ENCODE results near the gene NTRK3. TPM values are rescaled to one million over a fixed set of nuclear protein-coding genes. Genes with fewer than 3 reads are reported as not detected.
A peak's percentile ranks its signal among the peaks of the same experiment; 100 is the strongest.

NTRK3 gene
- total and polyA plus RNA-seq, 3 donors from 2014 or later, result 10.7 to 40.6 (median 24.6) TPM

DNA sequence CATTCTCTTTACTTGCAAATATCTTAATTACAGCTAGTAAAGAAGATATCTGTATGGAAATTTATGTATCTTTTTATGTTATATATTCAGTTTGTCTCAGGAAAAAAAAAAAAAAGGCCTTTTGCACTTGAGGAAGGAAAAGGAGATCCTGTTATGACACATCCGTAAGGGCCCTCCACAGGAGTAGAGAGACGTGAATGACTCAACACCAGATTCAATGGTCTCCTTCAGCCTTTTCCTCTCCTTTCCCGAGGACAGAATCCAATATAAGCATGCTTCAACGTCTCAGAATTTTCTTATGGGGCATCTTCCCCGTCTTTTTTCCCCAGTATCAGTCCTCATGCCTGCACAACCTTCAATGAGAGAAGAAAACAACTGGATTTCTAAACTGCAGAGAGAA lies 340.3 kb downstream of the NTRK3 start:
- 76 to 78% methylated on average over 5 of the region's 5 CpGs for WGBS, 2 donors
- TF ChIP-seq POLR2A (IDR thresholded peaks at IDR 0.05), result no peak
- TF ChIP-seq, protein P1, sequence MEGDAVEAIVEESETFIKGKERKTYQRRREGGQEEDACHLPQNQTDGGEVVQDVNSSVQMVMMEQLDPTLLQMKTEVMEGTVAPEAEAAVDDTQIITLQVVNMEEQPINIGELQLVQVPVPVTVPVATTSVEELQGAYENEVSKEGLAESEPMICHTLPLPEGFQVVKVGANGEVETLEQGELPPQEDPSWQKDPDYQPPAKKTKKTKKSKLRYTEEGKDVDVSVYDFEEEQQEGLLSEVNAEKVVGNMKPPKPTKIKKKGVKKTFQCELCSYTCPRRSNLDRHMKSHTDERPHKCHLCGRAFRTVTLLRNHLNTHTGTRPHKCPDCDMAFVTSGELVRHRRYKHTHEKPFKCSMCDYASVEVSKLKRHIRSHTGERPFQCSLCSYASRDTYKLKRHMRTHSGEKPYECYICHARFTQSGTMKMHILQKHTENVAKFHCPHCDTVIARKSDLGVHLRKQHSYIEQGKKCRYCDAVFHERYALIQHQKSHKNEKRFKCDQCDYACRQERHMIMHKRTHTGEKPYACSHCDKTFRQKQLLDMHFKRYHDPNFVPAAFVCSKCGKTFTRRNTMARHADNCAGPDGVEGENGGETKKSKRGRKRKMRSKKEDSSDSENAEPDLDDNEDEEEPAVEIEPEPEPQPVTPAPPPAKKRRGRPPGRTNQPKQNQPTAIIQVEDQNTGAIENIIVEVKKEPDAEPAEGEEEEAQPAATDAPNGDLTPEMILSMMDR (IDR thresholded peaks at IDR 0.05), result no peak
- H3K27me3 ChIP-seq, result no peaks in the 10 kb centered on the region
- H3K36me3 ChIP-seq (ENCODE audit: low read depth, missing control alignments), result no peaks in the 10 kb centered on the region
- no peaks in the 10 kb centered on the region for H3K9me3 ChIP-seq
- DNase-seq, result no peak
- no peak overlapping the region for H3K27ac ChIP-seq
- H3K4me3 ChIP-seq, result no peak overlapping the region
- H3K4me1 ChIP-seq, result no peaks in the 10 kb centered on the region
- intact Hi-C loops (cut with DNase I; ENCODE audit: low total_unique reads), result no loop called here

DNA sequence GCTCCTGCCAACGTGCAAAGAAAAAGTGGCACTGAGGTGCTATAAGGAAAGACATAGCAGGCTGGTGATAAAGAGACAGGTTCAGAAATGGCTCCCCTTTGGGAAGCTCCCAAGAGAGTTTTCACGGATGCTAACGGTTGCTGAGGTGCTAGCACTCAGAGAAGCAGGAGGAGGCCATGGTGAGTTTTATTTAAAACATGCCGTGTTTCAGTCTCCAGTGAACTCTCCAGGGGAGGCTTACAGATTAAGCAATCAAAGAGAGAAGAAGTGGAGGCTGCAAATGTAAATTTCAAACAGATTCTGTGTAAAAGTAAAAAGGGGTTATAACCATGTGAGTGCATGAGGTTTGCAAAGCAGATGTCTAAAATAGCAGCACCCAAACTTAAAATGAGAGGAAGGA lies 346.2 kb downstream of the NTRK3 start:
- no peaks in the 10 kb centered on the region for H3K4me1 ChIP-seq
- H3K27me3 ChIP-seq, result no peaks in the 10 kb centered on the region
- WGBS, 2 donors, result 81 to 91% methylated on average over 4 of the region's 4 CpGs
- no peak overlapping the region for H3K4me3 ChIP-seq
- no peaks in the 10 kb centered on the region for H3K9me3 ChIP-seq
- intact Hi-C loops (cut with DNase I; ENCODE audit: low total_unique reads), result no loop called here
- no peaks in the 10 kb centered on the region for H3K36me3 ChIP-seq (ENCODE audit: low read depth, missing control alignments)
- TF ChIP-seq, protein P1 (IDR thresholded peaks at IDR 0.05), result no peak
- TF ChIP-seq POLR2A (IDR thresholded peaks at IDR 0.05), result no peak
- no peak for DNase-seq
- H3K27ac ChIP-seq, result no peak overlapping the region

DNA sequence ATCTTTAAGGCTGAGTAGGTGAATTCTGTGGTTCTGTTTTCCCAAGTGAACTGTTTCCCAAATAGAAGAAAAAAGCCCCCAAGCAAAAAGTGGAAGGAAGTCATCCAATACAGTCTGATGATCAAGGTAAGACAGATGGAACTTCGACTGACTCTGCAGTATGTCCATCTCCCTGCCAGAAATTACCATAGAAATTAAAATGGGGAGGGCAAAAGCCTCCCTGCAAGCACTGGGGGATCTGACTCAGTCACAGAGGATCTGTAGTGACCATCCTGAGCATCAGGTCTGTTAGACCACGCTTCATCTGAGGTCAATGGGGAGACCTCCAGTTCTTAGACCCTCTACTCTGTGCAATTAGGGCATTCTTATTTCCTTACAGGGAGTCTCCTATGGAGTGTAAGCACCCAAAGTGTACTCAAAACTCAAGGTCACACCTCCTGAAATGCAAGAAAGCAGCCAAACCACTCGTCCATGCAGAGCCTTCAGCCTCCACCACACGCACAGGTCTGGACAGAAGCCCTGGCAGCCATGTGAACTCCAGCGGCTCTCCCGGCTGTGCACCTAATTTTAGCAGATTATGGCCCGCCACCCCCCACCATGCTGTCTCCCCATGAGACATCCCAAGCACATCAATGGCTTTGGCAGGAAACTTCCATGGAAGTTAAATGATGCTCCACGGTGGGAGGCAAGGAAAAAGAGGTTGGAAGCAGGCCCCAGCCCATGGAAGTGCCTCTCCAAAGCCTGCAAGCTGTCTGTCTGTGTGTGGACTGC lies 348.7 kb downstream of the NTRK3 start:
- 68 to 83% methylated on average over 7 to 8 of the region's 8 CpGs for WGBS, 2 donors
- peak; percentile 34 for DNase-seq
- H3K4me3 ChIP-seq, result no peak overlapping the region
- no peaks in the 10 kb centered on the region for H3K27me3 ChIP-seq
- H3K36me3 ChIP-seq (ENCODE audit: low read depth, missing control alignments), result no peaks in the 10 kb centered on the region
- H3K4me1 ChIP-seq, result no peaks in the 10 kb centered on the region
- TF ChIP-seq, protein P1 (IDR thresholded peaks at IDR 0.05), result no peak
- TF ChIP-seq POLR2A (IDR thresholded peaks at IDR 0.05), result no peak
- intact Hi-C loops (cut with DNase I; ENCODE audit: low total_unique reads), result no loop called here
- H3K27ac ChIP-seq, result no peak overlapping the region
- no peaks in the 10 kb centered on the region for H3K9me3 ChIP-seq

DNA sequence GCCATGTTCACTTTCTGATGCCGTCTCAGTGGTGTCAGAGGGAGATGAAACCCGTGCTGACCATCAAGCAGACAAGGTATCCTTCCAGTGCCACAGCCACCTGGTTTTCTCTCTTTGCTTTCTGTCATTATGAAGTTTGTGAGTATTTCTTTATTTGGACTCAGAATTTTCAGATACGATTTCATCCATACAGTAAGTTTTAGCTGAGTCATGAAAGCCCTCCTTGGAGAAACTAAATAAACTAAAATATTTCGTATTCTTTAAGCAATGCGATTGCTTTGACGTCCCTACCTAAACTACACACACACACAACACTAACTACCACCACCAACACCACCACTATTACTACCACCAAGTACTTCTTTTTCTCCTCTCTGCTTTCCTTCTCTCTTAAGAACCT lies 350.1 kb downstream of the NTRK3 start:
- no peak overlapping the region for H3K27ac ChIP-seq
- no peaks in the 10 kb centered on the region for H3K27me3 ChIP-seq
- no peaks in the 10 kb centered on the region for H3K4me1 ChIP-seq
- no peaks in the 10 kb centered on the region for H3K36me3 ChIP-seq (ENCODE audit: low read depth, missing control alignments)
- H3K9me3 ChIP-seq, result no peaks in the 10 kb centered on the region
- WGBS, 2 donors, result 91 to 93% methylated on average over 6 of the region's 6 CpGs
- H3K4me3 ChIP-seq, result no peak overlapping the region
- intact Hi-C loops (cut with DNase I; ENCODE audit: low total_unique reads), result no loop called here
- no peak for DNase-seq
- no peak for TF ChIP-seq POLR2A (IDR thresholded peaks at IDR 0.05)
- TF ChIP-seq, protein P1 (IDR thresholded peaks at IDR 0.05), result no peak

Data from testis (tissue), 3 donors.